ENCODE results near the gene PIAS4.

The PIAS4 gene

GRCh38 chr19:4080473-4080872 lies 72.9 kb downstream of the PIAS4 start:
- no peak for DNase-seq

- DNase-seq = peak; percentile 34
These were observed 74.0 kb downstream of the PIAS4 start for GRCh38 chr19:4081441-4082129.

GRCh38 chr19:4082172-4082571 lies 74.6 kb downstream of the PIAS4 start:
- no peak for DNase-seq

- DNase-seq = peak; percentile 51
These were observed 76.4 kb downstream of the PIAS4 start for GRCh38 chr19:4083677-4084546.

GRCh38 chr19:4084547-4084877 lies 77.0 kb downstream of the PIAS4 start:
- no peak for DNase-seq

- no peak for DNase-seq
These were observed 78.9 kb downstream of the PIAS4 start for GRCh38 chr19:4086411-4086867.

- DNase-seq = no peak
These were observed 80.5 kb downstream of the PIAS4 start for GRCh38 chr19:4087787-4088679.

GRCh38 chr19:4088975-4089374 lies 81.4 kb downstream of the PIAS4 start:
- no peak for DNase-seq

Data from inflammatory macrophage treated with lipopolysaccharide for 4 hours (primary cell).